ENCODE measurements around the gene SOX1.

GRCh38 chr13:112067871-112068539, 1.1 kb downstream of the SOX1 start:
- TF ChIP-seq CTCF (IDR thresholded peaks at IDR 0.05) (no peak), POLR2A (IDR thresholded peaks at IDR 0.05) (no peak)

Data from heart left ventricle (tissue), 13 donors.